ENCODE data around the gene TRIM47.

DNA sequence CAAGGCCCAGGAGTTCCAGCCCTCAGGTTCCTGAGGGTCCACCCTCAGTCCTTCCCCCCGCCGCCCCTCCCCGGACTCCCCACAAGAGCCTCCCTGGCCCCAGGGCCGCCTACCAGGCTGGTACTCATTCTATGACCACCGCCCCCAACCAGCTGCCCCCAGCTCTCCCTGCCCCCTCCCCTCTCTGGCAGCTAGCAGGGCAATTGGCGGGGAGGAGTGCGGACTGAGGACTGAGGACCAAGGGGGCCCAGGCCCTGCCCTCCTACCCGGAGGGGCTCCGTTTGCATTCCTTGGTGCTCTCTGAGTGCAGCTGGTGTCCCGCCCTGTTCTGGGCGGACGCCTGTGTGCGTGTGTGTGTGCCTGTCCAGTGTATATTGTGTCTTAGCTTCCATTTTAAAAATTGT, 53.2 kb downstream of the TRIM47 start:
- TF ChIP-seq, protein P1, sequence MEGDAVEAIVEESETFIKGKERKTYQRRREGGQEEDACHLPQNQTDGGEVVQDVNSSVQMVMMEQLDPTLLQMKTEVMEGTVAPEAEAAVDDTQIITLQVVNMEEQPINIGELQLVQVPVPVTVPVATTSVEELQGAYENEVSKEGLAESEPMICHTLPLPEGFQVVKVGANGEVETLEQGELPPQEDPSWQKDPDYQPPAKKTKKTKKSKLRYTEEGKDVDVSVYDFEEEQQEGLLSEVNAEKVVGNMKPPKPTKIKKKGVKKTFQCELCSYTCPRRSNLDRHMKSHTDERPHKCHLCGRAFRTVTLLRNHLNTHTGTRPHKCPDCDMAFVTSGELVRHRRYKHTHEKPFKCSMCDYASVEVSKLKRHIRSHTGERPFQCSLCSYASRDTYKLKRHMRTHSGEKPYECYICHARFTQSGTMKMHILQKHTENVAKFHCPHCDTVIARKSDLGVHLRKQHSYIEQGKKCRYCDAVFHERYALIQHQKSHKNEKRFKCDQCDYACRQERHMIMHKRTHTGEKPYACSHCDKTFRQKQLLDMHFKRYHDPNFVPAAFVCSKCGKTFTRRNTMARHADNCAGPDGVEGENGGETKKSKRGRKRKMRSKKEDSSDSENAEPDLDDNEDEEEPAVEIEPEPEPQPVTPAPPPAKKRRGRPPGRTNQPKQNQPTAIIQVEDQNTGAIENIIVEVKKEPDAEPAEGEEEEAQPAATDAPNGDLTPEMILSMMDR (IDR thresholded peaks at IDR 0.05): no peak
- no peak for TF ChIP-seq EP300 (IDR thresholded peaks at IDR 0.05)

Measured in ovary (tissue), 3 donors.